HG03135 (cell line): ENCODE data around the gene RMI1.
"Not testable (repeated sequence)": the region's sequence is repeated elsewhere in the genome, so short reads cannot be mapped to it uniquely, and the experiment has no call there.

ENCODE experiments used
- ATAC-seq: cut with Tn5 transposase; IDR thresholded peaks from one replicate; pipeline ENCODE4 v1.9.1; 2021; ENCODE audit warnings: mild to moderate bottlenecking, moderate library complexity; ENCODE audit not compliant: unreplicated experiment

RMI1 gene

GRCh38 chr9:84002344-84002743 lies 21.7 kb downstream of the RMI1 start:
- peak; percentile 74 for ATAC-seq

GRCh38 chr9:84003246-84003645 lies 22.6 kb downstream of the RMI1 start:
- no peak for ATAC-seq

GRCh38 chr9:84007662-84008061 lies 27.1 kb downstream of the RMI1 start:
- no peak for ATAC-seq

- no peak for ATAC-seq
Observed at GRCh38 chr9:84024041-84024575, 43.5 kb downstream of the RMI1 start.

- ATAC-seq = no peak
Observed at GRCh38 chr9:84027201-84027600, 46.6 kb downstream of the RMI1 start.

GRCh38 chr9:84031534-84031933 lies 50.9 kb downstream of the RMI1 start:
- ATAC-seq = no peak

- not testable (repeated sequence) for ATAC-seq
Observed at GRCh38 chr9:84041857-84042256, 61.3 kb downstream of the RMI1 start.

- no peak for ATAC-seq
Observed at GRCh38 chr9:84045481-84046097, 65.0 kb downstream of the RMI1 start.
